HG02852 (cell line): ENCODE results near the gene ISCA1.

Experiments used
- ATAC-seq: cut with Tn5 transposase; IDR thresholded peaks from one replicate; pipeline ENCODE4 v1.9.1; 2021; ENCODE audit warnings: mild to moderate bottlenecking, moderate library complexity; ENCODE audit not compliant: unreplicated experiment

The ISCA1 gene

DNA sequence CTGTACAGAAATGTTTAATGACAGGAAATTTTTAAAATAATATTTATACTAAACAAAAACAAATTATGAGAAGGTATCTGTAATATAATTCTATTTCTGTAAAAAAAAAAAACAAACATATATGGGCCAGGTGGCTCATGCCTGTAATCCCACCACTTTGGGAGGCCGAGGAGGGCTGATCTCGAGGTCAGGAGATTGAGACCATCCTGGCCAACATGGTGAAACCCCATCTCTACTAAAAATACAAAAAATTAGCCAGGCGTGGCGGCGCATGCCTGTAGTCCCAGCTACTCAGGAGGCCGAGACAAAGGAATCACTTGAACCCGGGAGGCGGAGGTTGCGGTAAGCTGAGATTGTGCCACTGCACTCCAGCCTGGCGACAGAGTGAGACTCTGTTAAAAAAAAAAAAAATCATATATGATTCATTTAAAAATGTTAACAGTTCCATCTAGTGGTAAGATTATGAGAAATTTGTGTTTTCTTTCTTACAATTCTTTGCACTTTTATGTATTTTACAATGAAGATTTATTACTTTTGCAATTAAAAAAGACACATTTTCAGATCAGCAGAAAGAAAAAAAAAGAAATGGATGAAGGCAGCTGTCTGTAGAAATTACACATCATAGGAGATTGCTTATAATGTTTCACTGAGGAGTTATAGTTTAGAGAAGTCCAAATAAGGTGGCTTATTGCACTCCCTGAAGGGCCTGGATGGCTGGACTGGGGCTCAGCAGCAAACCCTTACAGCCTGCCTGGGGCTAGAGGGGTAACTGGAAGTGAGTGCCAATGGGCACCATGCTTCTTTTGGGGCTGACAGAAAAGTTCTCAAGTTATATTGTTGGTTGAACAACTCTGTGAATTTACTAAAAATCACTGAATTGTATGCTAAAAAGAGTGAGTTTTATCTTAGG lies 43.2 kb downstream of the ISCA1 start:
- ATAC-seq: no peak

DNA sequence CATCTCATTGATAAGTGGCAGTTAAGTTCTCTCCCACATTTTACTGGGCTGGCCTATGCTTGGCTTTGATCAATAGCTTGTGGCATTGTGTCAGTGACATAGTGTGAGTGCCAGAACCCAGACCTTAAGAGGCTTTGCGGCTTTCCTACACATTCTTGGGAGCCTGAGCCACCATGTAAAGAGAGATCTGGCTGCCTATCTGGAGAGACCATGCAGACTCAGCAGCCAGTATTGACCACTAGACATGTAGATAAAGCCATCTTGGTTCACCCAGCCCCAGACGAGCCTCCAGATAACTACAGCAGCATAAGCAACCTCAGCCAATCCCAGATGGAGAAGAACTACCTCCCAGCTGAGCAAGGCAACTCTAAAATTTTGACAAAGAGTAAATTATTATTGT lies 51.5 kb downstream of the ISCA1 start:
- no peak for ATAC-seq

DNA sequence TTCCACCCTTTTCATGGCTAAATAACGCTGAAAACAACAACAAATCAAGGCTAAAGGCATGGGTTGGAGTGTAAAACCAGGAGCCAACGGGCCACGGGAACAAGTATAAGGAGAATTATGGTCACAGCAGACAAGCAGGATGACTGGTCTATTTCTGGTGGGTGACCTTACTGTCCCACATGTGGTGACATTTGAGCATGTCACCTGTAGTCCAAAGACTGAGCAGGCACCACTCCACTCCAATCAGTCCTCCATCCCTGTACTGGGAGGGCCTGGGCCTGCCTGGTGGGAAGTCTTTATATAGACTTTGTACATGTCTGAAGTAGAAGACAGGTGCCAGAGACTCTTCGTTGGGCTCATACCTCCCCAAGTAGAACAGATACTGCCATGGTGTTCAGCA lies 59.7 kb downstream of the ISCA1 start:
- no peak for ATAC-seq

DNA sequence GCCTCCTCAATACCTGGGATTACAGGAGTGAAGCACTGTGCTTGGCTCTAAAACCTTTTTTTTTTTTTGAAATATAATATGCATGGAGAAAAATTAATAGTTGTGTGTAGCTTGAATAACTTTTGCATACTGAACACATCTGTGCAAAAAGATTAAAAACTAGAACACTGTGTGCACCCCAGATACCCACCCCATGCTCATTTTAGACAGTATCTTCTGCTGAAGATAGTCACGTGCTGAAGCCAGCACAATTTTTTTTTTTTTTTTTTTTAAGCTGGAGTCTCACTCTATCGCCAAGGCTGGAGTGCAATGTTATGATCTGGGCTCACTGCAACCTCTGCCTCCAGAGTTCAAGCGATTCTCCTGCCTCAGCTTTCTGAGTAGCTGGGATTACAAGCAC lies 62.7 kb downstream of the ISCA1 start:
- ATAC-seq: no peak

DNA sequence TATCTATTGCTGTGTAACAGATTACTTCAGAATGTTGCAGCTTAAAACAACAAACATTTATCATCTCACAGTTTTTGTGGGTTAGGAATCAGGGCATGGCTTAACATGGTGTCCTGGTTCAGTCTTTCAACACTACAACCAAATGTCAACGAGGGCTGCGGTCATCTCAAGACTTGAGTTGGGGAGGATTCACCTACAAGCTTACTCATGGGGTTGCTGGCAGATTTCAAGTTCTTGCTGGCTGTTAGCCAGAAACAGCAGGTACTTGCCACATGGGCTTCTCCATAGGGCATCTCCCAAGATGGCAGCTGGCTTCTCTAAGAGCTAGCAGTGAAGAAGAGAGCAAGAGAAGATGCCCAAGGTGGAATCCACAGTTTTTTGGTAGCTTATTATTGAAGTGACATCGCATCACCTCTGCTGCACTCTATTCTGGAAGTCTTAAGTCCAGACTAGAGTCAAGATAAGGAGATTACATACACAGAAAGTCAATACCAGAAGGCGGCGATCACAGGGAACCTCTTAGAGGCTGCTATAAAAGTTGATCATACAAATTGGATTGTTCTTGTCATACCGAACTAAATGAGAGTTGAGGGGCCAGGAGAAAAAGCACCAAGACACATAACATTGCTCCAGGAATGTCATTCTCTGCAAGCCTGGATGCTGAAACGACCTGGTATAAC lies 65.1 kb downstream of the ISCA1 start:
- ATAC-seq: no peak
